Neutrophil (primary cell): ENCODE data around the gene MICOS13.

Source experiments
- H3K27ac ChIP-seq: fragments of 200-600 bp; sonication (generic); 2 replicates; pipeline ENCODE4 v1.5.1; 2016; ENCODE audit warnings: mild to moderate bottlenecking, moderate library complexity
- H3K27me3 ChIP-seq: fragments of 200-600 bp; sonication (generic); 2 replicates; pipeline ENCODE4 v1.6.0; 2016; ENCODE audit warnings: mild to moderate bottlenecking
- H3K36me3 ChIP-seq: fragments of 200-600 bp; sonication (generic); 2 replicates; pipeline ENCODE4 v1.5.1; 2017
- H3K4me1 ChIP-seq, 2 experiments: fragments of 200-600 bp in 1 of 2; sonication (generic) in 1 of 2; 1 replicate in 1 of 2; 2 replicates in 1 of 2; pipeline versions ENCODE4 v1.5.1 to v1.6.1; 2013 to 2016; ENCODE audit warnings: low read depth in 1 of 2, low read length in 1 of 2, mild to moderate bottlenecking in 1 of 2, moderate library complexity in 1 of 2; ENCODE audit not compliant: control insufficient read depth in 1 of 2, insufficient read depth in 1 of 2
- H3K4me3 ChIP-seq, 2 experiments: fragments of 200-600 bp in 1 of 2; sonication (generic) in 1 of 2; 1 replicate in 1 of 2; 2 replicates in 1 of 2; pipeline ENCODE4 v1.5.1; 2013 to 2016; ENCODE audit warnings: low read depth in 1 of 2, low read length in 1 of 2, mild to moderate bottlenecking in 1 of 2, moderate library complexity in 1 of 2
- H3K9me3 ChIP-seq: fragments of 200-600 bp; sonication (generic); 2 replicates; pipeline ENCODE4 v1.5.1; 2016
- TF ChIP-seq, protein P1 (sequence below): fragments of 200-600 bp; sonication (generic); IDR thresholded peaks from 2 replicates; pipeline ENCODE4 v1.5.1; 2016; ENCODE audit warnings: antibody characterized with exemption

MICOS13 gene

DNA sequence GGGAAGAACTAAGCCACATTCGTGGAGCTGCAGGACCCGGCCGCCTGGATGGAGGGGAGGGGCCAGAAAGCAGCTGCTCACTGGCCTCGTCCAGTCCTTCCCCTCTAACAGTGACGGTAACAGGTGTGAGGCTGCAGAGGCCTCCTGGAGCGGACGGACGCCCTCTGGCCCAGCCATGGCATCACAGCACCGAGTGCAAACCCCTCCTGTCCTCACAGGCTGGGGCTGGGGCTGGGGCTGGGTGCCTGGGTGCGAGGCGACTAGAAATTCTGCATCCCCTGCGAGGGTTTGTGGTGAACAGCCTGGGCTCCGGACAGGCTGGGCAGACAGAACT lies 3.6 kb downstream of the MICOS13 start:
- Histone ChIP-seq H3K4me1 (peaks cover 18% of the 10 kb centered on the region in 2 experiments), H3K4me3 (no peak overlapping the region), H3K9me3 (no peaks in the 10 kb centered on the region), H3K27me3 (peaks cover 5% of the 10 kb centered on the region), H3K27ac (no peak overlapping the region), H3K36me3 (peaks cover 10% of the 10 kb centered on the region)
- TF ChIP-seq, protein P1, sequence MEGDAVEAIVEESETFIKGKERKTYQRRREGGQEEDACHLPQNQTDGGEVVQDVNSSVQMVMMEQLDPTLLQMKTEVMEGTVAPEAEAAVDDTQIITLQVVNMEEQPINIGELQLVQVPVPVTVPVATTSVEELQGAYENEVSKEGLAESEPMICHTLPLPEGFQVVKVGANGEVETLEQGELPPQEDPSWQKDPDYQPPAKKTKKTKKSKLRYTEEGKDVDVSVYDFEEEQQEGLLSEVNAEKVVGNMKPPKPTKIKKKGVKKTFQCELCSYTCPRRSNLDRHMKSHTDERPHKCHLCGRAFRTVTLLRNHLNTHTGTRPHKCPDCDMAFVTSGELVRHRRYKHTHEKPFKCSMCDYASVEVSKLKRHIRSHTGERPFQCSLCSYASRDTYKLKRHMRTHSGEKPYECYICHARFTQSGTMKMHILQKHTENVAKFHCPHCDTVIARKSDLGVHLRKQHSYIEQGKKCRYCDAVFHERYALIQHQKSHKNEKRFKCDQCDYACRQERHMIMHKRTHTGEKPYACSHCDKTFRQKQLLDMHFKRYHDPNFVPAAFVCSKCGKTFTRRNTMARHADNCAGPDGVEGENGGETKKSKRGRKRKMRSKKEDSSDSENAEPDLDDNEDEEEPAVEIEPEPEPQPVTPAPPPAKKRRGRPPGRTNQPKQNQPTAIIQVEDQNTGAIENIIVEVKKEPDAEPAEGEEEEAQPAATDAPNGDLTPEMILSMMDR: no peak

DNA sequence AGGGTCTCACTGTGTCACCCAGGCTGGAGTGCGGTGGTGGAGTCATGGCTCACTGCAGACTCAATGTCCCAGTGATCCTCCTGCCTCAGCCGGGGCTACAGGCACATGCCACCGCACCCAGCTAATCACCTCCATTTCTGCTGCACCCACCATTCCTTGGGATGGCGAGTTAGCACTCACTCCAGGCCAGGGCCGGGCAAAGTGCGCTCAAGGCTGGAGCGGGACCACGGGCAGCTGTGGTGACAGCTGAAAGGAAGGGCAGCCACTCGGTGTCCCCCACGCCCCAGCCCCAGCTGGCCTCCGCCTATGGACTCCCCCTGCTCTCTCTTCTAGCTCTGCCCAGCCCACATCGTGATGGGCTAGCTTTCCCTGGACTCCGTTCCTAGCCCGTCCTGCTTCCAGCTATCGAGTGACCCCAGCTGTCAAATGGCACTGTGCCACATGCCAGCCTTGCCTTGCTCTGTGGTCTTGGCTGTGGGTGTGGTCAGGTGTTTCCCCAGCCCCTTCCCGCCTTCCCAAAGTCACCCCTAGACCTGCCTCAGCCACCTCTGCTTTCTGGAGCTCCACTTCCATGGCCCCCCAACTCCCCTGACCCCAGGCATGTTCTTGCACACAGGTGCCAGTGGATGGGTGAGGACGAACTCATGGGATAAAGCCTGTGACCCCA lies 4.1 kb downstream of the MICOS13 start:
- Histone ChIP-seq H3K36me3 (peaks cover 15% of the 10 kb centered on the region), H3K27ac (no peak overlapping the region), H3K4me3 (no peak overlapping the region), H3K9me3 (no peaks in the 10 kb centered on the region), H3K4me1 (peaks cover 16% of the 10 kb centered on the region in 2 experiments), H3K27me3 (no peaks in the 10 kb centered on the region)
- TF ChIP-seq, protein P1: no peak

DNA sequence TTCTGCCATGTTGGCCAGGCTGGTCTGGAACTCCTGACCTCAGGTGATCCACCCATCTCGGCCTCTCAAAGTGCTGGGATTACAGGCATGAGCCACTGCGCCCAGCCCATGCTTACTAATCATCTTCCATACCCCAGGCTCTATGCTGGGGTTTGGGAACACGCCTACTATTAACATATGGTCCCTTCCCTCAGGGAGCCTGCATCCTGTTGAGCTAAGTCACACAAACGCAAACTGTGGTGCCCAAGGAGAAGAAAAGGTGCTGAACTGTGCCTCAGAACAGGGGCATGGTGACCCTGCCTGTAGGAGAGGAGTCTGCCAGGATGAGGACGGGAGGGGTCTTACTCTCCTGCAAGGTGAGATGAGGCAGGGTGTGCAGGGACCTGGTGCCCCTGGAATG lies 5.6 kb downstream of the MICOS13 start:
- Histone ChIP-seq H3K27ac (no peak overlapping the region), H3K27me3 (no peaks in the 10 kb centered on the region), H3K4me3 (no peak overlapping the region), H3K9me3 (no peaks in the 10 kb centered on the region), H3K36me3 (peaks cover 24% of the 10 kb centered on the region), H3K4me1 (peaks cover 4 to 9% of the 10 kb centered on the region in 2 experiments)
- TF ChIP-seq, protein P1: no peak

DNA sequence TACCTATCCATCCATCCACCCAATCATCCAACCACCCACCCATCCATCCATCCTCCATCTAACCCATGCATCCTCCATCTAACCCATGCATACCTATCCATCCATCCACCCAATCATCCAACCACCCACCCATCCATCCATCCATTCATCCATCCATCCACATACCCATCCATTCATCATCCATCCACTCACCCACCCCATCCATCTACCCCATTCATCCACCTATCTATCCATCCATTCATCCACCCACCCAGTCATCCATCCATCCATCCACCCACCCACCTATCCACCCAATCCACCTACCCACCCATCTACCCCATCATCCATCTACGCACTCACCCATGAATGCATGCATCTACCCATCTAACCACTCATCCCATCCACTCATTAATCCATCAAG lies 6.6 kb downstream of the MICOS13 start:
- Histone ChIP-seq H3K27ac (no peak overlapping the region), H3K4me3 (no peak overlapping the region), H3K4me1 (peaks cover 5 to 8% of the 10 kb centered on the region in 2 experiments), H3K27me3 (no peaks in the 10 kb centered on the region), H3K9me3 (no peaks in the 10 kb centered on the region), H3K36me3 (peaks cover 33% of the 10 kb centered on the region)
- TF ChIP-seq, protein P1: no peak

DNA sequence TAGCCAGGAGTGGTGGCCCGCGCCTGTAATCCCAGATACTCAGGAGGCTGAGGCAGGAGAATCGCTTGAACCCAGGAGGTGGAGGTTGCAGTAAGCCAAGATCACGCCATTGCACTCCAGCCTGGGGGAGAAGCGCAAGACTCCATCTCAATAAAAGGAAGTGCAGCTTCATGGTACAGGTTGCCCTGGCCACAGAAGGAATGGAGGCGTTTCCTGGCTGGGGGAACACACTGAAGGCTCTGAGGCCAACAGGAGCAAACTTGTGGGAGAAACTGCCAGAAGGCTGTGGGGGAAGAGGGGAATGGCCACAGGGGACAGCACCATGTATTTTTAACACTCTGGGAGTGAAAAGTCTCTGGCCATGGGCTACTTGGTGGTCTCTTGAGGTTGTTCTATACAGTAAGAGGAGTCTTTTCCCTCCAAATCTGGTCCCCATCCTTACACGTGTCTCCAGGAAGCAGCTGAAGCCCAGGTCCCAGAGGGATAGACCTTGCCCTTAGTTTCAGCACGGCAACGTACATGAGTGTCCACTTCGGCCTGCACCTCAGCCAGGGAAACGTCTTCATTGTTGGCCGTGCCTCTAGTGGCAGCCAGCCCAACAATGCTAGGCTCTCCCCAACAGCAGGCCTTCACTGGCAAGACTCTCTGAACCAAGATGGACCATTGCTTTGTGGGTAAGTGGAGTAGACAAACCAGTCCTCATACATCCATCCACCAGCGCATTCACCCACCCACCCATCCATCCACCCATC lies 7.4 kb downstream of the MICOS13 start:
- H3K4me3 ChIP-seq: no peak overlapping the region
- TF ChIP-seq, protein P1: no peak
- H3K4me1 ChIP-seq: peaks cover 5 to 8% of the 10 kb centered on the region in 2 experiments
- no peak overlapping the region for H3K27ac ChIP-seq
- no peaks in the 10 kb centered on the region for H3K9me3 ChIP-seq
- H3K27me3 ChIP-seq: no peaks in the 10 kb centered on the region
- peaks cover 40% of the 10 kb centered on the region for H3K36me3 ChIP-seq
